HG03045 (cell line): Measurements from ENCODE around the gene TFG.
"Not testable (repeated sequence)": the region's sequence is repeated elsewhere in the genome, so short reads cannot be mapped to it uniquely, and the experiment has no call there.

Source experiments
- ATAC-seq: cut with Tn5 transposase; IDR thresholded peaks from one replicate; pipeline ENCODE4 v1.9.1; 2021; ENCODE audit warnings: mild to moderate bottlenecking, moderate library complexity; ENCODE audit not compliant: unreplicated experiment

TFG gene

DNA sequence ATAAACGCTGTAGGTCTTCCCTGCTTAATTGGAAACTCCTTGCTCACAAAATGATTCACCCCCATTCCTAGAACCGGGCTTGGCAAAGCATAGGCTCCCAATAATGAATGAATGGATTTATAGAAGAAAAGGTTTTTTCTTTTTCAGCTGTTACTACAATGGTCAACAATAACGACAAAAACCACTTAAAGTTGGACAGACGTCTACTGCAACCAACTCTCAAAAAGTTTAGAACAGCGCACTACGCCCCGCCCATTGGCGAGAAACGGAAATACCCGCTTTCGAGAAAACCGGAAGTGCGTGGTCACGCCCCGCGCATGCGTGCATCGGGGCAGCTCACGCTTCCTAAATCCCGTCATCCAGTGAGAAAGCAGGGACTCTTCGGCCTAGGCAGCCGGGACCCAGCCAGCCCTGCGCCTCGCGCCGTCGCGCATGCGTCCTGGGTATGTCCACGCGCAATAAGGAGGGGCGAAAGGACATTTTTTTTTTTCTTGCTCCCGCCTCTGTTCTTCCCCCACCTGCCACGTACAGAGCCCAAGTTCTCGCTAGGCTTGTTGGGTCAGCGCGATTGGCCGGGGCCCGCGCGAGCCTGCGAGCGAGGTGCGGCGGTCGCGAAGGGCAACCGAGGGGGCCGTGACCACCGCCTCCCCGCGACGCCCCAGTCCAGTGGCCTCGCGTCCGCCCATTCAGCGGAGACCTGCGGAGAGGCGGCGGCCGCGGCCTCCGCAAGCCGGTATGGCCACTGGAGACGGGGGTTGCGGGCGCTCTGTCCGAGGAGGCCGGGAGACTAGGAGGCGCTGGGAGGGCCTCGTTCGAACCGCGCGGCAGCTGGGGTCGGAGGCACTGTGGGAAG lies at the start of gene TFG:
Gene TFG (plus strand): TSS at position 506 of the 853 bp plus-strand sequence. CDS start 4,192 bp downstream, outside the sequence.
- peak; percentile 95 for ATAC-seq

DNA sequence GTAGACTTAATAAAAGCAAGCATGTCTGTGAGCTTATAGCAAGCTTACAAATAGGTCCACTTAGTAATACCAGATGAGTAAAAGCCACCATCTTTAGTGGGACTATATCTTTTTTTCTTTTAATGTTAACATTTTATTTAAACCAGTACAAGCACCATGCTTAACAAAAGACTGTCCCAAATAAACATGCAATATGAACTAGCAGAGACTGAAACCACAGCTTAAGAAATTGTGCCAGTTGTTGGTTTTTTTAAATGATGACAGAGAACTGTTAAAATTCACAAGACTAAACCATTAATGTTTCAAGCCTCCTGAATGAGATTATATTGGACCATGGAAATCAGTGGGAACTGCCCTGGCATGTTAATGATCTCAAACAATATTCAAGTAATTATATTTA lies 48.0 kb upstream of the TFG start:
- ATAC-seq: not testable (repeated sequence)

DNA sequence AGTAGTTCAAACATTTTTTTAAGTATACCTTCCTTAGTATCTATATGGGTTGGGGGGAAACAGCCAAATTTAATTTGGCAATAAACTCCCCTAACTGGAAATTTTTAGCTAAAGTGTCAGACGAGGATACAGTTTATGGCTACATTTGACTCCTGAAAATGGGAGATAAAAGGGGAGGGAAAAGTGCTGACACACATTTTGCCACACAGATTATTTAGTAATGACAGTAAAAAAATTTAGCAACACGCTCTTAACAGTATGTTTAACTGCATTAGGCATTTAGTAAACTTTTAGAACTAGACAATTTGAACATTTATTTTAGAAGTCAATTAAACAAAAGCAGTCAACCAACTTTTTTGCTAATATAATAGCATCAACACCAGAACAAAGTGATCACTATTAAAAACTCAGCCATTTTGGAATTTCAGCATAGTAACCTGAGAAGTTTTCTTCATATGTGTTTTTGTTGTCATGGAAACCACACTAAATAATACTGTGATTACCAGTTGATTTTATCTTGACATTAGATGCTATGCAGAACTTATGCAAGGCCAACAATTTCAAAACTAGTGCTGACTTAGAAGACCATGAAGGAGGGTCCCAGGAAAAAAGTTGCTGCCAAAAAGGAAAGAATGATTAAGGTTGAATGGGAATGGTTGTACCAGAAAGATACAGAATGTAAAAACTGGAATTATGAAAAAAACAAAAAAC lies 47.0 kb upstream of the TFG start:
- no peak for ATAC-seq

DNA sequence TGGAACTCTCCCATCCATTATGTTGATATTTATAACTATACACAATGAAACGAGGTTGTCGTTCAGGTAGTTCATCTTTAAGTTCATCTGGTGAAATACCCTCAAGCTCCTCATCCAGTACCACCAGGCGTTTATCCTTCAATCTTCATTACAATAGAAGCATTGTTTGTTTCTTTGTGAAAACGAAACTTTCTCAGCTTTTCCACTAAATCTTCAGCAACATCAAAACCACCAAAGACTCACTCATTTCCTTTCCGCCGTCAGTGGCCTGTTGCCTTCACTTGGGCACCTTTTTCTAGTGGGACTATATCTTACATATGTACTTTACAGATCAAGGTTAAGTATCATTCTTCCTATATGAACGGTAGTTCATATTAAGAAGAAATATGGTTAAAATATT lies 44.1 kb upstream of the TFG start:
- no peak for ATAC-seq

DNA sequence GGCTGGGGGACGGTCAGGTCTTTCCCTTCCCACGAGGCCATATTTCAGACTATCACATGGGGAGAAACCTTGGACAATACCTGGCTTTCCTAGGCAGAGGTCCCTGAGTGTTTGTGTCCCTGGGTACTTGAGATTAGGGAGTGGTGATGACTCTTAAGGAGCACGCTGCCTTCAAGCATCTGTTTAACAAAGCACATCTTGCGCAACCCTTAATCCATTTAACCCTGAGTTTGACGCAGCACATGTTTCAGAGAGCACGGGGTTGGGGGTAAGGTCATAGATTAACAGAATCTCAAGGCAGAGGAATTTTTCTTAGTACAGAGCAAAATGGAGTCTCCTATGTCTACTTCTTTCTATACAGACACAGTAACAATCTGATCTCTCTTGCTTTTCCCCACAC lies 42.6 kb upstream of the TFG start:
- not testable (repeated sequence) for ATAC-seq

DNA sequence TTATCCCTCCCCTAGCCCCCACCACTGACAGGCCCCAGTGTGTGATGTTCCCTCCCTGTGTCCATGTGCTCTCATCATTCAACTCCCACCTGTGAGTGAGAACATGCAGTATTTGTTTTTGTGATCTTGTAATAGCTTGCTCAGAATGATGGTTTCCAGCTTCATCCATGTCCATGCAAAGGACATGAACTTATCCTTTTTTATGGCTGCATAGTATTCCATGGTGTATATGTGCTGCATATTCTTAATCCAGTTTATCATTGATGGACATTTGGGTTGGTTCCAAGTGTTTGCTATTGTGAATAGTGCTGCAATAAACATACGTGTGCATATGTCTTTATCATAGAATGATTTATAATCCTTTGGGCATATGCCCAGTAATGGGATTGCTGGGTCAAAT lies 42.0 kb upstream of the TFG start:
- not testable (repeated sequence) for ATAC-seq

DNA sequence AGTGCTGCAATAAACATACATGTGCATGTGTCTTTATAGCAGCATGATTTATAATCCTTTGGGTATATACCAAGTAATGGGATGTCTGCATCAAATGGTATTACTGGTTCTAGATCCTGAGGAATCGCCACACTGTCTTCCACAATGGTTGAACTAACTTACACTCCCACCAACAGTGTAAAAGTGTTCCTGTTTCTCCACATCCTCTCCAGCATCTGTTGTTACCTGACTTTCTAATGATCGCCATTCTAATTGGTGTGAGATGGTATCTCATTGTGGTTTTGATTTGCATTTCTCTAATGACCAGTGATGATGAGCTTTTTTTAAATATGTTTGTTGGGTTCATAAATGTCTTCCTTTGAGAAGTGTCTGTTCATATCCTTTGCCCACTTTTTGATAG lies 38.3 kb upstream of the TFG start:
- not testable (repeated sequence) for ATAC-seq

DNA sequence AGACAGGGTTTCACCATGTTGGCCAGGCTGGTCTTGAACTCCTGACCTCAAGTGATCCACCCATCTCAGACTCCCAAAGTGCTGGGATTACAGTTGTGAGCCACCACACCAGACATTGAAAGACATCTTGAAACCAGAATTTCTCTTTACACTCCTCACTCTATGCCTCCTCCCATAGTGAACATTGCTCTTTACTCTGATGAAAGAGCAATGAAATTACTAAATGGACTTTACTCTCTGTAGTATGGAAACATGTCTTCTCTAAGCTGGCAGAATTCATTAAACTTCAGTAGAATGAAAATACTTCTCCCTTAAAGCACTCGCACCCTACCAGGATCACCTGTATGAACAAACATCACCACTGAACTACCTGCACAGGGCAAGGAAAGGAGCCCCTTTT lies 27.8 kb upstream of the TFG start:
- ATAC-seq: no peak

DNA sequence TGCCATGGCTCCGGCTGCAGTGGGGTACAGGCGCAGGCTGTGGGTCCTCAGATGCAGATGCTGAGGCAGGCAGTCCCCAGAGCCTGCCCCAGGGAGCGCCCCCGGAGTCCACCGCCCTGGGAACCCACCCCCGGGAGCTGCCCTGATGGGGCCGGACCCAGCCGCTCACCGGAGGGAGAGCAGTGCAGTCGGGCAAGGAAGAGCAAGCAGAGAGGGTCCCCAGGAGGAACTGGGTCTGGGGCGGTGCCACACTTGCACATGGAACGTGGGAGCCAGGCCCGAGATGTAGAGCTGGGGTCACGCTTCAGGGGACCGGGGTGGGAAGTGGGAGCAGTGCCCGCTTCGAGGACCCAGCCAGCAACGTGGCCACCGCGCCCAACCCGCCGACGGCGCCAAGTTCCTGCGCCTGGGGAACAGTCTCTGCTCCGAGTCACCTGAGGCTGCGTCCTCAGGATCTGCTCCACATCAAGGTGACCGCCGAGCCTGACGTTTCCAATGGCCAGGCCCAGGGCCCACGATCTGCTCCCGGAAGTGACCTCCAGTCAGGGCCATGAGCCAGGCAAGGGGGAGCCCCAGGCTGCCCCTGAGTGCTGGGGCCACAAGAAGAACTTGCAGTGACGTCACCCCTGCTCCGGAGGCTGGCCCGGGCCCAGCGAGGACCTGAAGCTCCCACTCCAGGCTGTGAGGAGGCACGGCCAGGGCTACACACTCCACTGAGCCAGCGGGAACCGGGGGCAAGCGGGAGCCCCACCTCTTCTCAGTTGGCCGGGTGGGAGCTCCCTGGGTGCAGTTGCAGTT lies 27.0 kb upstream of the TFG start:
- ATAC-seq: no peak

DNA sequence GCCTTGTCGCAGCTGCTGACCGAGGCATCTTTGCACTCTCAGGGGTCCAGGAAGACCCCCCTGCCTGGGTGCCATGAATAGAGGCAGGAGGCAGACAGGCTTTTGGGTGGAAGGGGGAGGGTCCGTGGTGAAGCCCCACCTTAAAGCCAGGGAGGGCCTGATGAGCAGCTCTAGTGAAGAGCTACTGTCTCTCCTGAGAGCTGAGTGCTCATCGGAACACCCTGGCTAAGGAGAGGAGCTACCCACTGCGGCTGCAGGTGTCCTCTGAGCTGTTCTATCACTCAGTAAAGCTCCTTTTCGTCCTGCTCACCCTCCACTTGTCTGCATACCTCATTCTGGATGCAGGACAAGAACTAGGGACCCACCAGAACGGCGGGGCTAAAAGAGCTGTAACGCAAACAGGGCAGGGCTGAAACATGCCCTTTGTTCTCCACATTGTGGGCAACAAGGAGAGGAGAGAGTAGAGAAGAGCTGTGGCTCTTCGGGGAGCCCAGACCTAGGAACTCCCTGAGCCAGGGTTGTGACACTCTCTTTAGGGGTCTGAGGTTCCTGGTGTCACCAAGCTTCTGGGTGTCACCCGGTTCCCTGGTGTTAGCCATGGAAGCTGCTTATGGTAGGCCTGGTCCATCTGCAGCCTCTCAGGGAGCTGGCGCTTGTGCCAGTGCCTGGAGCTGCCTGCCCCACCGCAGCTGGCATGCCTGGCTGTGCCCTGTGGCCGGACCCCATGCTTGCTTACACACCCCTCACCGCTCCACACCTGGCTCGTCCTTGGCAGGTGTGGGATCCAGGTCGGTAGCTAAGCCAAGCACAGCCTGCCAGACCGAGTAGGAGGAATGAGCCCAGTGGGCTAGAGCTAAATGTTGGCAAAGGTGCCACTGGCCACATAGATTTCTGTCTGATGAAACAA lies 26.2 kb upstream of the TFG start:
- no peak for ATAC-seq

DNA sequence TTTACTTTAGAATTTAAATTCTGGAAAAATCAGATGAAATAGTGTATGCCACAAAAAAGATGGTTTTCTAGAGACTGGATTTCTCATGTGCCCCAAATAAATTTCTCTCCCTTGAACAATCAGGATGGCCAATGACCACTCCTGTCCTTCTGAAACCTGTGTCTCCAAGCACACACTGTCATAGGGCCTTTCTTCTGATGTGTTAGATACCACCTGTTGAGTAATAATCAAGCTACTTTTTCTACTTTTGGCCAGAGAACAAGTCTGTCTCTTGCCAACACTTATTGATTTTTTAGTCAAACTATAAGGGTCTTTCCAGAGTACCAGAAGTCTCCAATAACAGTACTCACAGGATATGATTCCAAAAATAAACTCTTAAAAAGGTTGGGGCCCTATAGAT lies 16.1 kb upstream of the TFG start:
- ATAC-seq: no peak

DNA sequence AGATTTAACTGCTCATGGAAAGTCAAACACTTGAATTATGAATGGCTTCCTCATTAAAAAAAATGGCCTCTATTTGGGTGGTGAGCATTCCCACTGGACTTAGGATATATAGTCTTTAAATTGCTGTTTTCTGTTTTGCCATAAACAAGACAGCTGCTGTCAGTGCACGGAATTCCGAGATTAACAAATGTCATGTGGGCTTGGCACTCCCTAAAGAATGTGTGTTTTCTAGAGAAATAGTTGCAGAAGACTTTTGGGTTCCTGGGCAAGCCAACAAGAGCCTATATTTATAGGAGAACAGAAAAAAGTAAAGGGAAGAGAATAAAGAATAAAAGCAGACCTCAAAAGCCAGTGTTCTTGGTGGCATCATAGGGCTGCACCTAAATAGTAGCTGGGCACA lies 13.6 kb upstream of the TFG start:
- no peak for ATAC-seq

DNA sequence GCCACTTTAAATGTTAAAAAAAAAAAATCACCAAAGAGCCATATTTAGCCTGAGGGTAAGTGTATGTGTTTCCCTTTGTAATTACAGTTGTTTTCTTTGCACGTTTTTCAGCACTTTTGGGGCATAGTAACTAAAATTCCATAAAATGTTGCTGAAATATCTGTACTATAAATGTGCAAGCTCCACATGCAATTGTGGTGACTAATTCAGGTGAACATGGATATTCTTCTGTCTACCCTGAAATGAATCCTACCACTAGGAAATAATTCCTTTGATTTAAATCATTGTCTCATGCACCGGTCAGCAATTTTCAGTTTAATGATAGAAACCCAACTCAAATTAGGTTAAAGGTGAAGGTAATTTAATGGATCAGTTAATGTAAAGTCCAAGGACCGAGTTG lies 13.1 kb upstream of the TFG start:
- no peak for ATAC-seq

DNA sequence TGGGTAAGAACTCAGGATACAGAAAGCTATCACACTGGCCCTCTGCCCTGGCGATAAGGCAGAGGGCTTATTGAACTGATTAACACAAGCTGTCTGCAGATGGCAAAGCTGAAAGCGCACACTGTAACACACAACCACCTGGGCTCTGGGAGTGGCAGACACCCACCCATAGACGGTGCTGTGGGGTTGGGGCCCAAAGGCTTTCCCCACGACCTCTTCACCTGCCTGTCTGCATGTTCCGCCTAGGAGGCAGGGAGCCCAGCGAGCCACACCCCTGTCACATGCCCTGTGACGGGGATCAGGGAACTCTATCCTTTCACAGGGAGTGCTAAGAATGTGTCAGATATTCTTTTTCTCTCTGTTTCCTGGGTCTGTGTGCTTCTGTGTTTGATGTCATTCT lies 12.1 kb upstream of the TFG start:
- no peak for ATAC-seq

DNA sequence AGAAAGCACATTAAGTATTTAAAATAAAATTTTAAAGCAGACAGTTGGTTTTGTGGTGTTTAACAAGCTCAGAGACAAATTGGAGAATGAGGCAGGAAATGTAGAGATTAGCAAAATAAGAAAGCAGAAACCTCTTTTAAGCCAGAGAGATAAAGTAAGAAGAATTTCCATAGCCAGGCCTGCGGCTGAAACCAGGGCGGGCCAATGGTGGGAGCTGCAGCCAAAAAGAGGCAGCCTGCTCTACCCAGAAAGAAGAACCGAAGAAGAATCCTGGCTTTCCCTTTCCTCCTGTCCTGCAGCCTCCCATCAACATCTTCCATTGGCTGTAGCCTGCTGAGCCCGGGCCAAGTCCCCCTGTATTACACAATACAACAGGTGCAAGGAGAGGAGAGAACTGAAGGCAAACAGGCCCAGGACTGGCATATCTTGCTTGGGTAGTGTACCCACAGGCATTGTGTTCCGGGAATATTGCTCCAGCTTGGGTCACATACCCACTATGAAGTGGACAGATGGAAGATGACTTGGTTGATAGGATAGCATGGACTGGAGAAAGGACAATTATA lies 11.5 kb upstream of the TFG start:
- ATAC-seq: no peak

DNA sequence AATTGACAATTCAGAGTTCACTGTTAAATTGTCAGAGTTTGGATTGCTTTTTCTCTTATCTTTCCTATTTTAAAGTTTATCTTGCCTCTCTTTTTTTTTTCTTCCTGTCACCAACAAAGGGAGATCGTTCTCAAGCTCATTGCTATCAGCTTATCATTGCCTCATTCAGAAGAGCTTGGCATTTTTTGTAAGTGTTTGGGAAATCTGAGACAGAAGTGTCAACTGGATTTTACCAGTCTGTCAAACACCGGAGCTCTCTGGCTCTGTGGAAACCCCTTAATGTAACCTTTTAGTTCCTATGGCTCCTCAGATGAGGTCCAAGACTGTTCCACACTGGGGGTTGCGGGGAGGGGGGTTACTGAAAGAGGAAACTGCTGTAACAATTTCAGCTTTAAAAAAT lies 10.6 kb upstream of the TFG start:
- ATAC-seq: no peak

DNA sequence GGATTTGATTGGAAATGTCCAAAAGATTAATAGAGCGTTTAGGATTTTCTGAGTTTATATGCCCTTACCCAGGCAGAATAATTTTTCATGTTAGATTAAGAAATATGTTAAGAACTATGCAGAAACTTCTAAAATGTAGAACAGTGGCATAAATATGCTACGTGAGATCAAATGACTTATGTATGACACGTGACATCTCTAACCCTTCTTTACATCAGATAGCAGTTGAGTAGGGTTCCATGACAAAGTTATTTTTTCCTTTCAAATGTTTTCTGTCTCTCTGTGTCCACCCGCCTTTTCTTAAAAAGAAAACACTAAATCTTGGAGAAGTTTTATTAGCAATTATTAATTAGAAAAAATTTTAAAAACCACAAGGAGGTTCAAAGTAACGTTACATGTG lies 8.6 kb upstream of the TFG start:
- ATAC-seq: no peak

DNA sequence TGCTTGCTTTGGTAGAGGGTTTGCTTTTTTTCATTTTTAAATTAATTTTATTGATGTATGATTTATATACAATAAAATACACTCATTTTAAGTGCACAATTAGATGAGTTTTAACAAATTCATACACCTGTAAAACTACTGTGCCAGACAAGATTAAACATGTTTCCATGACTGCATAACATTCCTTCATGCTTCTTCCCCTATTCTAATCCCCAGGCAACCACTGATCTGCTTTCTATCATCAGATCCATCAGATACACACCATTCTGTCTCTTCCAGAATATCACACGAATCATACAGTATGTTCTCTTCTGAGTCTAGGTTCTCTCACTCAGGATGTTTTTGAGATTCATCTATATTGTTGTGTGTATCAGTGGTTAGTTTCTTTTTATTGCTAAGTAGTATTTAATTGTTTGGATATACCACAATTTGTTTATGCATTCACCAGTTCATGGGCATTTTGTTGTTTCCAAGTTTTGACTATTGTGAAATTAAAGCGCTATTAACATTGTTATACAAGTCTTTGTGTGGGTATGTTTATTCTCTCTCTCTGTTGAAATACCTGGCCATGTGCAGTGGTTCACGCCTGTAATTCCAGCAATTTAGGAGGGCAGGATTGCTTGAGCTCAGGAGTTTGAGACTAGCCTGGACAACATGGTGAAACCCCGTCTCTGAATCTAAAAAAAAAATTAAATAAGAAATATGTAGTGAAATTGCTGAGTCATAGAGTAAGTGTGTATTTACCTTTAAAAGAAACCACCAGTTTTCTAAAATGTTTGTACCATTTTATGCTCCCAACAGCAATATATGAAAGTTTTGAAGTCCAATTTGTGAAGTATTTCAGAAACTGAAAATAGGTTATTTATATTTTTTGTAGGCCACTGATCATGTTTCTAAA lies 7.0 kb upstream of the TFG start:
- ATAC-seq: no peak

DNA sequence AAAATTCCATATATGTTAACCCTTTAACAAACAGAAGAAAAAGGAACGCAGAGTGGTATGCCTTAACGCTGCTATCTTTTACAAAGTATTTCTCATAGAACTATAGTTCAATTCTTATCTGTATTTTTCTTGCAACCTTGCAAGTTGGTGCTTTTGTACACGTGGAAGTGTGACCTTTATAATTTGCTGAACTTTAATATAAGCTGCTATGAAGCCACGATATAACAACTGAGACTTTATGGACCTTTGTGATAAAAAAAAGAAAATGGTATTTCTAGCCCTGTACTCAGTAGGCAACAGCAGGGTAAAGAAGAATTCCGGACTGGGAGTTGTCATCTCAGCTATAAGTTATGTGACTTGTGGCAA lies 6.3 kb upstream of the TFG start:
- no peak for ATAC-seq
